H1 (cell line): ENCODE measurements around the gene OBP2B. TPM values are rescaled to one million over a fixed set of nuclear protein-coding genes. Genes with fewer than 3 reads are reported as not detected.

Experiments used
- CTCF ChIA-PET: fragments of 300-600 bp; sonication (Branson Sonifier 250); formaldehyde crosslinking; loops from one replicate; lab custom pipeline; 2021; ENCODE audit not compliant: partially characterized antibody; lab: Charles Lee
- POLR2A ChIA-PET: fragments of 300-600 bp; sonication (Branson Sonifier 250); formaldehyde crosslinking; loops from one replicate; lab custom pipeline; 2021; ENCODE audit warnings: inconsistent platforms; ENCODE audit not compliant: partially characterized antibody; lab: Charles Lee
- DNase-seq, 2 experiments: peaks; one replicate each; pipeline versions ENCODE4 v3.0.0 to v3.0.0-alpha.2; 2010 to 2022; ENCODE audit warnings: low spot score in 2 of 2, low read depth in 1 of 2, mixed read lengths in 1 of 2
- FAIRE-seq: peaks from 2 replicates; lab custom pipeline; 2011; peaks lifted over from hg19 to GRCh38; lab: Jason Lieb, UNC
- H2AFZ ChIP-seq: 2 replicates; pipeline ENCODE4 v1.8.1; 2012; ENCODE audit warnings: low read length, inconsistent platforms
- H2AK5ac ChIP-seq: 2 replicates; pipeline ENCODE4 v1.6.1; 2013; ENCODE audit warnings: low read depth, low read length
- H2BK120ac ChIP-seq: replicated peaks from 2 replicates; pipeline ENCODE3; 2013; ENCODE audit warnings: low read depth, low read length, inconsistent platforms
- H2BK12ac ChIP-seq: 2 replicates; pipeline ENCODE4 v1.6.1; 2013; ENCODE audit warnings: low read depth, low read length
- H2BK15ac ChIP-seq: 2 replicates; pipeline ENCODE4 v1.6.1; 2013; ENCODE audit warnings: low read length
- H2BK20ac ChIP-seq: 2 replicates; pipeline ENCODE4 v1.6.1; 2013; ENCODE audit warnings: low read length
- H2BK5ac ChIP-seq: 2 replicates; pipeline ENCODE4 v1.6.1; 2013; ENCODE audit warnings: low read depth, low read length
- H3K14ac ChIP-seq: 2 replicates; pipeline ENCODE4 v1.6.1; 2013; ENCODE audit warnings: inconsistent platforms; ENCODE audit not compliant: insufficient read length
- H3K18ac ChIP-seq: 2 replicates; pipeline ENCODE4 v1.6.1; 2013; ENCODE audit warnings: low read length; ENCODE audit errors: extremely low read depth
- H3K23ac ChIP-seq: 2 replicates; pipeline ENCODE4 v1.6.1; 2013; ENCODE audit warnings: inconsistent platforms; ENCODE audit not compliant: insufficient read length
- H3K23me2 ChIP-seq: 2 replicates; pipeline ENCODE4 v1.6.1; 2013; ENCODE audit warnings: low read depth, low read length
- H3K27ac ChIP-seq: 2 replicates; pipeline ENCODE4 v1.6.1; 2011; ENCODE audit warnings: low read depth, low read length, inconsistent platforms
- H3K27me3 ChIP-seq, 4 experiments: replicated peaks in 1 of 4; 1 replicate in 1 of 4; 2 replicates in 3 of 4; pipeline versions ENCODE4 v1.6.1 to v1.8.1; 2011 to 2013; ENCODE audit warnings: low read length in 3 of 4, mild to moderate bottlenecking in 3 of 4, inconsistent platforms in 2 of 4, mixed read lengths in 2 of 4, moderate library complexity in 1 of 4; ENCODE audit not compliant: control insufficient read depth in 3 of 4, insufficient read depth in 3 of 4; ENCODE audit errors: extremely low read depth in 1 of 4
- H3K36me3 ChIP-seq, 4 experiments: 2 replicates each; pipeline versions ENCODE4 v1.6.1 to v1.8.1; 2011 to 2013; ENCODE audit warnings: mild to moderate bottlenecking in 4 of 4, low read length in 3 of 4, moderate library complexity in 2 of 4, control low read depth in 1 of 4, inconsistent platforms in 1 of 4; ENCODE audit not compliant: insufficient read depth in 4 of 4, control insufficient read depth in 2 of 4
- H3K4ac ChIP-seq: replicated peaks from 2 replicates; pipeline ENCODE3; 2013; ENCODE audit warnings: low read length, low read depth, mixed read lengths, inconsistent platforms; ENCODE audit not compliant: insufficient read length
- H3K4me1 ChIP-seq, 4 experiments: replicated peaks in 1 of 4; 1 replicate in 1 of 4; 2 replicates in 3 of 4; pipeline versions ENCODE4 v1.6.1 to v1.8.1; 2011 to 2013; ENCODE audit warnings: low read length in 3 of 4, inconsistent platforms in 2 of 4, mixed read lengths in 1 of 4; ENCODE audit not compliant: insufficient read depth in 4 of 4, control insufficient read depth in 3 of 4
- H3K4me2 ChIP-seq, 2 experiments: 2 replicates each; pipeline versions ENCODE4 v1.6.1 to v1.8.1; 2011 to 2013; ENCODE audit warnings: low read depth in 2 of 2, low read length in 2 of 2, control low read depth in 1 of 2, inconsistent platforms in 1 of 2, mild to moderate bottlenecking in 1 of 2; ENCODE audit not compliant: insufficient read depth in 1 of 2
- H3K4me3 ChIP-seq, 4 experiments: fragments of 200-600, 300-600 bp in 1 of 4; sonication (generic), shearing (Covaris generic), sonication (Bioruptor Twin) in 1 of 4; 2 replicates each; pipeline versions ENCODE4 v1.5.1 to v1.8.1; 2011 to 2016; ENCODE audit warnings: low read length in 4 of 4, low read depth in 3 of 4, control low read depth in 2 of 4, inconsistent platforms in 2 of 4, mild to moderate bottlenecking in 2 of 4, mixed read lengths in 1 of 4, moderate library complexity in 1 of 4; ENCODE audit not compliant: insufficient read depth in 2 of 4; ENCODE audit errors: extremely low read depth in 1 of 4
- H3K56ac ChIP-seq: replicated peaks from 2 replicates; pipeline ENCODE3; 2013; ENCODE audit warnings: low read depth, mild to moderate bottlenecking, mixed read lengths, low read length, inconsistent platforms; ENCODE audit not compliant: insufficient read length
- H3K79me1 ChIP-seq: 2 replicates; pipeline ENCODE4 v1.6.1; 2013; ENCODE audit warnings: low read depth, low read length, control low read depth
- H3K79me2 ChIP-seq, 2 experiments: 2 replicates each; pipeline versions ENCODE4 v1.6.1 to v1.8.1; 2012 to 2013; ENCODE audit warnings: low read length in 2 of 2, mild to moderate bottlenecking in 2 of 2, inconsistent platforms in 1 of 2; ENCODE audit not compliant: insufficient read depth in 2 of 2, control insufficient read depth in 1 of 2
- H3K9ac ChIP-seq, 4 experiments: replicated peaks in 1 of 4; 1 replicate in 1 of 4; 2 replicates in 3 of 4; pipeline versions ENCODE4 v1.6.1 to v1.8.1; 2011 to 2013; ENCODE audit warnings: low read depth in 3 of 4, low read length in 3 of 4, control low read depth in 2 of 4, mild to moderate bottlenecking in 2 of 4, moderate library complexity in 2 of 4, inconsistent platforms in 1 of 4; ENCODE audit errors: extremely low read depth in 1 of 4
- H3K9me3 ChIP-seq, 2 experiments: 2 replicates each; pipeline versions ENCODE4 v1.6.1 to v1.8.1; 2012 to 2013; ENCODE audit warnings: mild to moderate bottlenecking in 2 of 2, moderate library complexity in 2 of 2, control low read depth in 1 of 2, inconsistent platforms in 1 of 2, low read depth in 1 of 2, low read length in 1 of 2, mixed read lengths in 1 of 2; ENCODE audit not compliant: insufficient read depth in 2 of 2
- H4K20me1 ChIP-seq, 2 experiments: replicated peaks in 1 of 2; 2 replicates each; pipeline versions ENCODE3 to v1.8.1; 2011 to 2013; ENCODE audit warnings: inconsistent platforms in 2 of 2, low read length in 2 of 2, mild to moderate bottlenecking in 1 of 2; ENCODE audit not compliant: insufficient read depth in 2 of 2, control insufficient read depth in 1 of 2
- H4K5ac ChIP-seq: 2 replicates; pipeline ENCODE4 v1.6.1; 2013; ENCODE audit warnings: low read length, low read depth, mixed read lengths, inconsistent platforms; ENCODE audit not compliant: insufficient read length
- H4K8ac ChIP-seq: 2 replicates; pipeline ENCODE4 v1.8.0; 2013; ENCODE audit warnings: mild to moderate bottlenecking, moderate library complexity, low read length, inconsistent platforms; ENCODE audit not compliant: insufficient read depth; ENCODE audit errors: extremely low read depth
- H4K91ac ChIP-seq: replicated peaks from 2 replicates; pipeline ENCODE3; 2013; ENCODE audit warnings: low read length, mixed read lengths, inconsistent platforms; ENCODE audit not compliant: insufficient read length
- BCL11A ChIP-seq, 2 experiments: IDR thresholded peaks; one replicate each; pipeline ENCODE4 v1.6.1; 2011; ENCODE audit warnings: low read depth in 2 of 2, low read length in 2 of 2, mild to moderate bottlenecking in 2 of 2
- CBX8 ChIP-seq: fragments of 300-800, 300-1000 bp; sonication (generic); IDR thresholded peaks from 2 replicates; pipeline ENCODE4 v1.7.1; 2016; ENCODE audit warnings: low read depth, low read length, borderline replicate concordance
- EGR1 ChIP-seq: IDR thresholded peaks from 2 replicates; pipeline ENCODE4 v1.6.1; 2011; ENCODE audit warnings: low read depth, low read length, borderline replicate concordance
- NANOG ChIP-seq: IDR thresholded peaks from 2 replicates; pipeline ENCODE4 v1.6.1; 2011; ENCODE audit warnings: low read length, low read depth, mild to moderate bottlenecking, inconsistent platforms; ENCODE audit not compliant: insufficient read depth, poor library complexity, severe bottlenecking
- SP4 ChIP-seq: IDR thresholded peaks from 2 replicates; pipeline ENCODE4 v1.6.1; 2012; ENCODE audit warnings: low read length, inconsistent platforms
- SUZ12 ChIP-seq: fragments of 200-600 bp; sonication (generic); IDR thresholded peaks from 2 replicates; pipeline ENCODE4 v1.6.1; 2012; ENCODE audit warnings: mild to moderate bottlenecking, inconsistent platforms, low read length, moderate library complexity, mixed read lengths
- WGBS, 2 experiments: shearing (Covaris generic) in 1 of 2; methylation state at CpG; one replicate each; pipeline versions ENCODE4 v1.1.6 to v1.1.7; 2013 to 2015; ENCODE audit warnings: low lambda C conversion rate in 2 of 2, mixed read lengths in 2 of 2, inconsistent platforms in 1 of 2, low coverage in 1 of 2, missing lambda C conversion rate in 1 of 2; ENCODE audit not compliant: insufficient replicate concordance in 2 of 2, insufficient coverage in 1 of 2, insufficient read length in 1 of 2; ENCODE audit errors: extremely low coverage in 1 of 2, missing lambda C conversion rate in 1 of 2; 5-methylcytosine and 5-hydroxymethylcytosine counted together
- polyA plus RNA-seq, 7 experiments: library from polyadenylated mRNA; depleted of rRNA in 3 of 7; stranded (reverse) in 5 of 7; unstranded in 2 of 7; fragments of >200 nt in 5 of 7; fragments of 200-250 nt in 2 of 7; gene quantifications; 1 replicate in 5 of 7; 2 replicates in 1 of 7; 4 replicates in 1 of 7; pipeline versions ENCODE4 v1.2.1 to v1.2.3, GENCODE V29; 2011 to 2013; ENCODE audit warnings: missing spikeins in 2 of 7, mixed read lengths in 2 of 7
- total RNA-seq: library from RNA; stranded (reverse); fragmentation: NEBNext Ultra II Directional; extraction: Animal tissue kit (Norgen Biotek cat#: 25700); gene quantifications from 2 replicates; pipeline ENCODE4 v1.2.1, GENCODE V29; 2021
- TF ChIP-seq, protein P1 (sequence below): IDR thresholded peaks from 2 replicates; pipeline ENCODE4 v1.6.1; 2012; ENCODE audit warnings: inconsistent platforms
- TF ChIP-seq, protein P2 (sequence below): IDR thresholded peaks from 2 replicates; pipeline ENCODE4 v1.6.1; 2012; ENCODE audit warnings: inconsistent platforms
- TF ChIP-seq, protein P3 (sequence below): IDR thresholded peaks from 2 replicates; pipeline ENCODE4 v1.6.1; 2012; ENCODE audit warnings: low read length, inconsistent platforms

Gene OBP2B
- total and polyA plus RNA-seq, 2 of the 8 experiments (the other 6 are each of a cell fraction or from before 2014, with no cell fraction given), result not detected

DNA sequence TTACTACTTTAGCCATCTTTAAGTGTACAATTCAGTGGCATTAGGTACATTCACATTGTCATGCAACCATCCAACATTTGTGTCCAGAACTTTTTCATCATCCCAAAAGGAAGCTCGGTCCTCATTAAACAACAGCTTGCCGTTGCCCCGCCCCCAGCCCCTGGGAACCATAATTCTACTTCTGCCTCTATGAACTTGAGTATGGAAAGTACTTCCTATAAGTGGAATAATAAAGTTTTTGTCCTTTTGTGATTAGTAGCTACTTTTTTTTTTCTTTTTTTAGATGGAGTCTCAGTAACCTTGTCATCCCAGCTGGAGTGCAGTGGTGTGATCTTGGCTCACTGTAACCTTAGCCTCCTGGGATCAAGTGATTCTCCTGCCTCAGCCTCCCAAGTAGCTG is 50.4 kb downstream of the OBP2B start:
- Histone ChIP-seq H2AFZ (no peak overlapping the region), H2AK5ac (no peak overlapping the region), H2BK15ac (no peak overlapping the region), H2BK12ac (no peak overlapping the region), H3K79me1 (no peaks in the 10 kb centered on the region), H4K91ac (no peak overlapping the region), H3K4ac (no peak overlapping the region), H4K20me1 (peaks cover 0 to 9% of the 10 kb centered on the region in 2 experiments), H3K9ac (no peak overlapping the region), H3K23me2 (peaks cover 7% of the 10 kb centered on the region; the same call in 1 of the 2 replicates), H3K27ac (no peak overlapping the region), H2BK5ac (no peak overlapping the region), H2BK120ac (no peak overlapping the region), H3K36me3 (no peaks in the 10 kb centered on the region), H3K14ac (no peak overlapping the region), H3K27me3 (peaks cover 2 to 16% (median 12%) of the 10 kb centered on the region in 4 experiments; a peak in 6 of 7 replicates), H3K79me2 (no peaks in the 10 kb centered on the region), H3K9me3 (no peaks in the 10 kb centered on the region), H3K4me2 (no peak overlapping the region), H4K8ac (no peak overlapping the region), H3K18ac (no peak overlapping the region), H3K56ac (no peak overlapping the region), H2BK20ac (no peak overlapping the region), H3K4me3 (no peak overlapping the region), H3K4me1 (peaks cover 0 to 3% (median 0%) of the 10 kb centered on the region in 4 experiments; a peak in 2 of 7 replicates), H4K5ac (no peak overlapping the region), H3K23ac (no peak overlapping the region)
- no peak for FAIRE-seq
- DNase-seq, result no peak
- CTCF ChIA-PET, result interaction anchor here (0.6 to 3.9 kb wide), 13 partner anchors 9 to 835 kb away, joined by 3 to 21 read pairs (median 3); no protein-coding TSS in a partner anchor
- POLR2A ChIA-PET, result interaction anchor here (0.7 to 1.6 kb wide), 2 partner anchors 9 to 175 kb away, joined by 3 to 5 read pairs; no protein-coding TSS in a partner anchor
- WGBS, 2 experiments, result 89% methylated on average over 3 of the region's 3 CpGs; no CpG with 5 or more reads in 1 of the 2 experiments
- TF ChIP-seq BCL11A (IDR thresholded peaks at IDR 0.05; ENCODE audit: low read depth in 2 of 2, low read length in 2 of 2) (no peak), NANOG (no peak), CBX8 (no peak), EGR1 (no peak), SUZ12 (no peak), SP4 (no peak)
- TF ChIP-seq, protein P1, sequence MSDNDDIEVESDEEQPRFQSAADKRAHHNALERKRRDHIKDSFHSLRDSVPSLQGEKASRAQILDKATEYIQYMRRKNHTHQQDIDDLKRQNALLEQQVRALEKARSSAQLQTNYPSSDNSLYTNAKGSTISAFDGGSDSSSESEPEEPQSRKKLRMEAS, result no peak
- TF ChIP-seq, protein P2, sequence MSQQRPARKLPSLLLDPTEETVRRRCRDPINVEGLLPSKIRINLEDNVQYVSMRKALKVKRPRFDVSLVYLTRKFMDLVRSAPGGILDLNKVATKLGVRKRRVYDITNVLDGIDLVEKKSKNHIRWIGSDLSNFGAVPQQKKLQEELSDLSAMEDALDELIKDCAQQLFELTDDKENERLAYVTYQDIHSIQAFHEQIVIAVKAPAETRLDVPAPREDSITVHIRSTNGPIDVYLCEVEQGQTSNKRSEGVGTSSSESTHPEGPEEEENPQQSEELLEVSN, result no peak
- TF ChIP-seq, protein P3, sequence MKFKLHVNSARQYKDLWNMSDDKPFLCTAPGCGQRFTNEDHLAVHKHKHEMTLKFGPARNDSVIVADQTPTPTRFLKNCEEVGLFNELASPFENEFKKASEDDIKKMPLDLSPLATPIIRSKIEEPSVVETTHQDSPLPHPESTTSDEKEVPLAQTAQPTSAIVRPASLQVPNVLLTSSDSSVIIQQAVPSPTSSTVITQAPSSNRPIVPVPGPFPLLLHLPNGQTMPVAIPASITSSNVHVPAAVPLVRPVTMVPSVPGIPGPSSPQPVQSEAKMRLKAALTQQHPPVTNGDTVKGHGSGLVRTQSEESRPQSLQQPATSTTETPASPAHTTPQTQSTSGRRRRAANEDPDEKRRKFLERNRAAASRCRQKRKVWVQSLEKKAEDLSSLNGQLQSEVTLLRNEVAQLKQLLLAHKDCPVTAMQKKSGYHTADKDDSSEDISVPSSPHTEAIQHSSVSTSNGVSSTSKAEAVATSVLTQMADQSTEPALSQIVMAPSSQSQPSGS, result no peak
